ENCODE results near the gene PTPRM.

PTPRM gene

GRCh38 chr18:7914834-7915670 is 347.9 kb downstream of the PTPRM start:
- no peak for DNase-seq
- H3K27ac Mint-ChIP-seq: no peak overlapping the region
- no peaks in the 10 kb centered on the region for H3K9me3 Mint-ChIP-seq
- H3K4me1 Mint-ChIP-seq: no peaks in the 10 kb centered on the region
- no peak overlapping the region for H3K4me3 Mint-ChIP-seq
- H3K27me3 Mint-ChIP-seq: no peaks in the 10 kb centered on the region
- no peak for ATAC-seq

- H3K27ac Mint-ChIP-seq: no peak overlapping the region
- no peaks in the 10 kb centered on the region for H3K9me3 Mint-ChIP-seq
- H3K4me1 Mint-ChIP-seq: no peaks in the 10 kb centered on the region
- DNase-seq (no peak), ATAC-seq (no peak)
- no peak overlapping the region for H3K4me3 Mint-ChIP-seq
- no peaks in the 10 kb centered on the region for H3K27me3 Mint-ChIP-seq
These were observed 351.6 kb downstream of the PTPRM start for GRCh38 chr18:7918701-7919100.

GRCh38 chr18:7919565-7919964 is 352.4 kb downstream of the PTPRM start:
- Mint-ChIP-seq H3K27me3 (no peaks in the 10 kb centered on the region), H3K4me1 (no peaks in the 10 kb centered on the region), H3K9me3 (no peaks in the 10 kb centered on the region), H3K4me3 (no peak overlapping the region), H3K27ac (no peak overlapping the region)
- no peak for DNase-seq
- no peak for ATAC-seq

- DNase-seq (no peak), ATAC-seq (no peak)
- Mint-ChIP-seq H3K4me3 (no peak overlapping the region), H3K4me1 (no peaks in the 10 kb centered on the region), H3K9me3 (no peaks in the 10 kb centered on the region), H3K27ac (no peak overlapping the region), H3K27me3 (no peaks in the 10 kb centered on the region)
These were observed 354.9 kb downstream of the PTPRM start for GRCh38 chr18:7921938-7922587.

GRCh38 chr18:7923105-7923504 is 356.0 kb downstream of the PTPRM start:
- Mint-ChIP-seq H3K4me1 (no peaks in the 10 kb centered on the region), H3K27me3 (no peaks in the 10 kb centered on the region), H3K4me3 (no peak overlapping the region), H3K27ac (no peak overlapping the region), H3K9me3 (no peaks in the 10 kb centered on the region)
- ATAC-seq (no peak), DNase-seq (no peak)

GRCh38 chr18:7924616-7925015 is 357.5 kb downstream of the PTPRM start:
- Mint-ChIP-seq H3K4me1 (no peaks in the 10 kb centered on the region), H3K9me3 (no peaks in the 10 kb centered on the region), H3K27me3 (no peaks in the 10 kb centered on the region), H3K27ac (no peak overlapping the region), H3K4me3 (no peak overlapping the region)
- ATAC-seq (no peak), DNase-seq (no peak)

- Mint-ChIP-seq H3K27ac (no peak overlapping the region), H3K4me1 (no peaks in the 10 kb centered on the region), H3K9me3 (no peaks in the 10 kb centered on the region), H3K4me3 (no peak overlapping the region), H3K27me3 (no peaks in the 10 kb centered on the region)
- ATAC-seq (no peak), DNase-seq (no peak)
These were observed 359.4 kb downstream of the PTPRM start for GRCh38 chr18:7926526-7926925.

- ATAC-seq: no peak
- Mint-ChIP-seq H3K4me1 (no peaks in the 10 kb centered on the region), H3K4me3 (no peak overlapping the region)
These were observed 360.0 kb downstream of the PTPRM start for GRCh38 chr18:7927119-7927518.

GRCh38 chr18:7931763-7932162 is 364.6 kb downstream of the PTPRM start:
- H3K27ac Mint-ChIP-seq: peak overlapping the region; percentile 13 to 22
- H3K27me3 Mint-ChIP-seq: no peaks in the 10 kb centered on the region
- H3K9me3 Mint-ChIP-seq: no peaks in the 10 kb centered on the region
- H3K4me1 Mint-ChIP-seq: no peaks in the 10 kb centered on the region
- H3K4me3 Mint-ChIP-seq: no peak overlapping the region
- DNase-seq (no peak), ATAC-seq (no peak)

More at GRCh38 chr18:7927119-7927518, 360.0 kb downstream of the PTPRM start:
- Mint-ChIP-seq H3K27me3 (no peaks in the 10 kb centered on the region), H3K9me3 (no peaks in the 10 kb centered on the region), H3K27ac (no peak overlapping the region)
- no peak for DNase-seq

- Mint-ChIP-seq H3K4me3 (no peak overlapping the region), H3K27me3 (no peaks in the 10 kb centered on the region), H3K9me3 (no peaks in the 10 kb centered on the region), H3K4me1 (no peaks in the 10 kb centered on the region), H3K27ac (no peak overlapping the region)
- DNase-seq (no peak), ATAC-seq (no peak)
These were observed 370.2 kb downstream of the PTPRM start for GRCh38 chr18:7937268-7937667.

GRCh38 chr18:7939521-7939920 is 372.4 kb downstream of the PTPRM start:
- Mint-ChIP-seq H3K27me3 (no peaks in the 10 kb centered on the region), H3K4me3 (no peak overlapping the region), H3K27ac (no peak overlapping the region), H3K9me3 (peaks cover 0 to 11% of the 10 kb centered on the region in 2 donors), H3K4me1 (no peaks in the 10 kb centered on the region)
- DNase-seq (no peak), ATAC-seq (no peak)

GRCh38 chr18:7940379-7940778 is 373.3 kb downstream of the PTPRM start:
- no peaks in the 10 kb centered on the region for H3K27me3 Mint-ChIP-seq
- ATAC-seq: no peak

GRCh38 chr18:7940971-7941370 is 373.9 kb downstream of the PTPRM start:
- ATAC-seq (no peak), DNase-seq (no peak)
- Mint-ChIP-seq H3K4me3 (no peak overlapping the region), H3K4me1 (no peaks in the 10 kb centered on the region), H3K9me3 (peaks cover 0 to 11% of the 10 kb centered on the region in 2 donors), H3K27ac (no peak overlapping the region), H3K27me3 (no peaks in the 10 kb centered on the region)

More at GRCh38 chr18:7940379-7940778, 373.3 kb downstream of the PTPRM start:
- H3K4me1 Mint-ChIP-seq: no peaks in the 10 kb centered on the region
- H3K4me3 Mint-ChIP-seq: no peak overlapping the region
- H3K27ac Mint-ChIP-seq: no peak overlapping the region
- H3K9me3 Mint-ChIP-seq: peaks cover 0 to 11% of the 10 kb centered on the region in 2 donors
- no peak for DNase-seq

- H3K27ac Mint-ChIP-seq: no peak overlapping the region
- H3K27me3 Mint-ChIP-seq: no peaks in the 10 kb centered on the region
- H3K4me3 Mint-ChIP-seq: no peak overlapping the region
- H3K4me1 Mint-ChIP-seq: no peaks in the 10 kb centered on the region
- no peak for DNase-seq
- no peak for ATAC-seq
- peaks cover 0 to 11% of the 10 kb centered on the region in 2 donors for H3K9me3 Mint-ChIP-seq
These were observed 374.4 kb downstream of the PTPRM start for GRCh38 chr18:7941533-7941932.

GRCh38 chr18:7945882-7946281 is 378.8 kb downstream of the PTPRM start:
- H3K9me3 Mint-ChIP-seq: peaks cover 0 to 11% of the 10 kb centered on the region in 2 donors
- no peak overlapping the region for H3K4me3 Mint-ChIP-seq
- H3K27me3 Mint-ChIP-seq: no peaks in the 10 kb centered on the region
- DNase-seq (no peak), ATAC-seq (no peak)
- H3K4me1 Mint-ChIP-seq: no peaks in the 10 kb centered on the region
- H3K27ac Mint-ChIP-seq: no peak overlapping the region

- Mint-ChIP-seq H3K4me3 (no peak overlapping the region), H3K27ac (no peak overlapping the region), H3K27me3 (no peaks in the 10 kb centered on the region), H3K4me1 (no peaks in the 10 kb centered on the region), H3K9me3 (peaks cover 0 to 11% of the 10 kb centered on the region in 2 donors)
- ATAC-seq (no peak), DNase-seq (no peak)
These were observed 379.7 kb downstream of the PTPRM start for GRCh38 chr18:7946734-7947377.

Measured in stimulated activated naive CD8-positive, alpha-beta T cell treated with anti-CD3 and anti-CD28 coated beads, Interleukin-15, amount 100 ng/mL, for 72 hours (primary cell).